Heart left ventricle (tissue), 16 donors: ENCODE data around the gene PTK7. TPM values are rescaled to one million over a fixed set of nuclear protein-coding genes. Genes with fewer than 3 reads are reported as not detected.
A peak's percentile ranks its signal among the peaks of the same experiment; 100 is the strongest.

Source experiments
- ATAC-seq, 4 donors: fragments of 200-7000 bp; cut with Tn5 transposase; one replicate each; pipeline ENCODE4 v1.9.1; 2020 to 2022; ENCODE audit warnings: moderate library complexity in 4 of 4, mild to moderate bottlenecking in 3 of 4, moderate number of reproducible peaks in 1 of 4
- DNase-seq, 5 donors: peaks; one replicate each; pipeline ENCODE4 v3.0.0-alpha.2; 2020
- H3K27ac ChIP-seq, 12 donors: fragments of 200-600 bp; sonication (generic) in 4 of 12; one replicate each; pipeline versions ENCODE4 v1.5.0 to v1.8.0; 2016 to 2022; ENCODE audit warnings: mild to moderate bottlenecking in 2 of 12
- H3K27me3 ChIP-seq, 9 donors: fragments of 200-600 bp; sonication (generic) in 2 of 9; one replicate each; pipeline versions ENCODE4 v1.5.1 to v1.8.0; 2016 to 2022; ENCODE audit warnings: mild to moderate bottlenecking in 3 of 9
- H3K36me3 ChIP-seq, 9 donors: fragments of 200-600 bp; sonication (generic) in 2 of 9; one replicate each; pipeline versions ENCODE4 v1.5.0 to v1.8.0; 2018 to 2022; ENCODE audit warnings: mild to moderate bottlenecking in 2 of 9
- H3K4me1 ChIP-seq, 12 donors: fragments of 200-600 bp; sonication (generic) in 4 of 12; one replicate each; pipeline versions ENCODE4 v1.5.0 to v1.8.0; 2016 to 2022; ENCODE audit warnings: mild to moderate bottlenecking in 3 of 12
- H3K4me3 ChIP-seq, 12 donors: fragments of 200-600 bp; sonication (generic) in 4 of 12; one replicate each; pipeline versions ENCODE4 v1.5.0 to v1.8.0; 2017 to 2022; ENCODE audit warnings: mild to moderate bottlenecking in 9 of 12, moderate library complexity in 4 of 12
- H3K9me3 ChIP-seq, 12 donors: fragments of 200-600 bp; sonication (generic) in 4 of 12; one replicate each; pipeline versions ENCODE4 v1.5.0 to v1.8.0; 2016 to 2022; ENCODE audit warnings: mild to moderate bottlenecking in 1 of 12
- POLR2A ChIP-seq, 2 donors: fragments of 450-650 bp; IDR thresholded peaks; one replicate each; pipeline ENCODE4 v1.6.1; 2017; ENCODE audit warnings: antibody characterized with exemption in 2 of 2, mild to moderate bottlenecking in 2 of 2, moderate library complexity in 2 of 2
- WGBS, 4 donors: extraction: QIAGEN DNeasy Blood & Tissue Kit in 2 of 4; methylation state at CpG; one replicate each; pipeline versions ENCODE4 v1.1.5 to v1.1.7; 2013 to 2018; 5-methylcytosine and 5-hydroxymethylcytosine counted together
- intact Hi-C, 10 donors: fragments of 100-400 bp; cut with DNase I; formaldehyde crosslinking; loops; one replicate each; pipeline versions ENCODE4 v1.11.1 to v1.14.2; 2022
- polyA plus RNA-seq, 2 donors: library from polyadenylated mRNA; stranded (reverse); fragments of 200-250 nt; gene quantifications; one replicate each; pipeline ENCODE4 v1.2.3, GENCODE V29; 2013
- total RNA-seq, 9 donors: library from RNA; depleted of rRNA in 2 of 9; stranded (reverse); fragments of >200 nt in 2 of 9; fragmentation: NEBNext Ultra II Directional in 3 of 9; extraction: Animal tissue kit (Norgen Biotek cat#: 25700) in 3 of 9; gene quantifications; one replicate each; pipeline versions ENCODE4 v1.1.0 to v1.2.4, GENCODE V29; 2016 to 2023
- TF ChIP-seq, protein P1 (sequence below), 12 donors: fragments of 200-600 bp; sonication (generic) in 4 of 12; IDR thresholded peaks; one replicate each; pipeline versions ENCODE4 v1.5.0 to v1.8.0; 2018 to 2022; ENCODE audit warnings: antibody characterized with exemption in 12 of 12, mild to moderate bottlenecking in 5 of 12
- donor health status: ischemic (EF 13 %, LVEDD 7.1; RV severe dilation, severe dysfunction).
- donor health status: healthy with polysubstance abuse.
- donor health status: DM: no; HTN: yes; CAD: no.
- donor health status: DM: no; HTN: no; CAD: no.
- donor health status: ischemic (EF 25% LVEDD 6.9; RV normal size, moderate dysfunction).
- donor health status: ischemic (EF 25% LVEDD 5.7; RV mildly dilated, moderate dysfunction).
- donor health status: healthy.
- donor health status: DM: yes; HTN: yes; CAD: no.
- donor health status: ischemic (EF 35%, LVEDD 5.7; RV mildly dilated, moderate dysfunction).
- donor health status: nonischemic (EF 11% LVEDD 7.7; RV severe dilation, severe dysfunction).
- donor health status: DM: yes; HTN: yes; CAD: no.
- donor health status: PGD.
- donor health status: ischemic (EF 29% LVEDD 5.4; RV normal size, mild dysfunction).
- donor health status: nonischemic (EF 23%, LVEDD 6.1; RV moderate dilation, normal function).

PTK7 gene
- total and polyA plus RNA-seq, 11 donors = 1.4 to 10.4 (median 1.9) TPM

DNA sequence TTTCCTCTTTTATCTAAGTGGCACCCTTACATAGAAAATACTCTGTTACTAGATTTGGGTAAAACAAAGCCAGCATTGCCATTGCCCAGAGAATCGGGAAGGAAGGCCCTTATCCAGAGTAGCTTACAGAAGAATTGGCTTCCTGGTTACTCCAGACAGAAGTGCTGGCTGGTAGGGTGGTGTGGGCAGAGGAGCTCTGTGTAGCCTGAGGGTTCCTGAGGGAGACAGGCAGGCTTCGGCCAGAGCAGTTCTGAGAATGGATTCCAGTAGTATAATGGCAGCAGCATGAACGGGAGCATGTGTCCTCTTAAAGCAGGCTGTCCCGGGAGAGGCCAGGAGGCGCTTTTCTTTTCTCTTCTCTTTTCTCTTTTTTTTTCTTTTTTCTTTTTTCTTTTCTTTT is 117.8 kb downstream of the PTK7 start:
- WGBS, 4 donors = 88 to 96% (median 93%) methylated on average over 5 of the region's 5 CpGs
- no peak overlapping the region for H3K4me3 ChIP-seq
- TF ChIP-seq POLR2A (IDR thresholded peaks at IDR 0.05) = no peak
- TF ChIP-seq, protein P1, sequence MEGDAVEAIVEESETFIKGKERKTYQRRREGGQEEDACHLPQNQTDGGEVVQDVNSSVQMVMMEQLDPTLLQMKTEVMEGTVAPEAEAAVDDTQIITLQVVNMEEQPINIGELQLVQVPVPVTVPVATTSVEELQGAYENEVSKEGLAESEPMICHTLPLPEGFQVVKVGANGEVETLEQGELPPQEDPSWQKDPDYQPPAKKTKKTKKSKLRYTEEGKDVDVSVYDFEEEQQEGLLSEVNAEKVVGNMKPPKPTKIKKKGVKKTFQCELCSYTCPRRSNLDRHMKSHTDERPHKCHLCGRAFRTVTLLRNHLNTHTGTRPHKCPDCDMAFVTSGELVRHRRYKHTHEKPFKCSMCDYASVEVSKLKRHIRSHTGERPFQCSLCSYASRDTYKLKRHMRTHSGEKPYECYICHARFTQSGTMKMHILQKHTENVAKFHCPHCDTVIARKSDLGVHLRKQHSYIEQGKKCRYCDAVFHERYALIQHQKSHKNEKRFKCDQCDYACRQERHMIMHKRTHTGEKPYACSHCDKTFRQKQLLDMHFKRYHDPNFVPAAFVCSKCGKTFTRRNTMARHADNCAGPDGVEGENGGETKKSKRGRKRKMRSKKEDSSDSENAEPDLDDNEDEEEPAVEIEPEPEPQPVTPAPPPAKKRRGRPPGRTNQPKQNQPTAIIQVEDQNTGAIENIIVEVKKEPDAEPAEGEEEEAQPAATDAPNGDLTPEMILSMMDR (IDR thresholded peaks at IDR 0.05) = no peak
- peaks cover 0 to 6% (median 0%) of the 10 kb centered on the region in 12 donors for H3K4me1 ChIP-seq
- peaks cover 0 to 88% (median 79%) of the 10 kb centered on the region in 9 donors for H3K36me3 ChIP-seq
- intact Hi-C loops = no loop called here
- DNase-seq = no peak
- no peak overlapping the region for H3K27ac ChIP-seq
- no peak for ATAC-seq
- no peaks in the 10 kb centered on the region for H3K27me3 ChIP-seq
- no peaks in the 10 kb centered on the region for H3K9me3 ChIP-seq

DNA sequence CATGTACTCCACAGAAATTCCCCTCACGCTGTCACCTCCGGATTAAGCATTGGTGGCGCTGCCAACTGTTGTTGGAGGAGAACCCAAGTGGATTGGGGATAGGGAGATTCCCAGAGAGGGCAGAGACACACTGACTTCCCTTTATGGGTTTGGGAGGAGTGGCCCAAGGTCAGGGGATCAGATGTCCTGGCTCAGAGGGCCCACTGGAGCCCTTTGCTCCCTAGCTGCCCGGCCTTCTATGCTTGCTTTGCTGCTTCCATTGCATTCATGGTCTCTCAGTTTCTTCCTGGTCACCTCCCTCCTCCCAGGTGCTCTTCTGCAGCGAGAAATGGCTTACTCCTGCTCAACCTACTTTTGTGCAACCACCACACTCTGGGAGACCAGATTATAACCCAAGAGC is 120.2 kb downstream of the PTK7 start:
- Histone ChIP-seq H3K4me3 (no peak overlapping the region), H3K27me3 (no peaks in the 10 kb centered on the region), H3K27ac (no peak overlapping the region), H3K9me3 (no peaks in the 10 kb centered on the region), H3K4me1 (no peaks in the 10 kb centered on the region), H3K36me3 (peaks cover 0 to 94% (median 88%) of the 10 kb centered on the region in 9 donors)
- TF ChIP-seq, protein P1 (IDR thresholded peaks at IDR 0.05) = no peak
- no peak for TF ChIP-seq POLR2A (IDR thresholded peaks at IDR 0.05)
- intact Hi-C loops = no loop called here
- WGBS, 4 donors = 69 to 78% (median 74%) methylated on average over 5 of the region's 5 CpGs
- no peak for ATAC-seq
- no peak for DNase-seq

DNA sequence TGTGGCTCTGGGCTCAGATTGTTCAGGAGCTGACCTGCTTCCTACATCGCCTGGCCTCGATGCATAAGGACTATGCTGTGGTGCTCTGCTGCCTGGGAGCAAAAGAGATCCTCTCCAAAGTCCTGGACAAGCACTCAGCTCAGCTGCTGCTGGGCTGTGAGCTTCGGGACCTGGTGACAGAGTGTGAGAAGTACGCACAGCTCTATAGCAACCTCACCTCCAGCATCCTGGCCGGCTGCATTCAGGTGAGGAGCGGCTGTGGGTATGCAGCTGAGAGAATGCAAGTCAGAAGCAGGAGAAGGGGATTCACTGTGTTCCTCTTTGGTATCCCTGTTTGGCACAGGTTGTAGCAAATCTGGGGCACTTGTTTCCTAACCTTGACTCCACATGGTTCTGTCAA is 123.8 kb downstream of the PTK7 start:
- WGBS, 4 donors = 88 to 92% (median 90%) methylated on average over 6 of the region's 6 CpGs
- intact Hi-C loops = no loop called here
- Histone ChIP-seq H3K27me3 (no peaks in the 10 kb centered on the region), H3K27ac (no peak overlapping the region), H3K4me3 (no peak overlapping the region), H3K9me3 (no peaks in the 10 kb centered on the region), H3K4me1 (no peaks in the 10 kb centered on the region), H3K36me3 (peaks cover 0 to 84% (median 69%) of the 10 kb centered on the region in 9 donors)
- ATAC-seq (no peak), DNase-seq (no peak)
- TF ChIP-seq, protein P1 (IDR thresholded peaks at IDR 0.05) = no peak
- no peak for TF ChIP-seq POLR2A (IDR thresholded peaks at IDR 0.05)

DNA sequence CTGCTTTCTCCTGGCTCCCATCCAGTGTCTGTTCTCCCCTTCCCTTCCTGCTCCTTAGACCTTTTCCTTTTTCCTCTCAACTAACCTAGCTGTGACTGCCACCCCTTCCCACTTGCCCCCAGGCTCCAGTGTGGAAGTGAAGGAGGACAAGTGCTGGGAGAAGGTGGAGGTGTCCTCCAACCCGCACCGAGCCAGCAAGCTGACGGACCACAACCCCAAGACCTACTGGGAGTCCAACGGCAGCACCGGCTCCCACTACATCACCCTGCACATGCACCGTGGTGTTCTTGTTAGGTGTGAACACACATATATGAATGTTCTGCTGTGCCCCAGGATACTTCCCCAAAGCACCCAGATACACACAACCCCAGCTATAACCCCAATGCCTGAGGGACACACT is 124.4 kb downstream of the PTK7 start:
- peaks cover 0 to 84% (median 68%) of the 10 kb centered on the region in 9 donors for H3K36me3 ChIP-seq
- no peaks in the 10 kb centered on the region for H3K9me3 ChIP-seq

More for the DNA sequence above, 124.4 kb downstream of the PTK7 start:
- no peak overlapping the region for H3K27ac ChIP-seq
- 91 to 94% (median 92%) methylated on average over 6 of the region's 6 CpGs for WGBS, 4 donors
- DNase-seq (peak in 1 of 5 donors; percentile 8), ATAC-seq (no peak)
- H3K27me3 ChIP-seq = no peaks in the 10 kb centered on the region
- no peak overlapping the region for H3K4me3 ChIP-seq
- no peaks in the 10 kb centered on the region for H3K4me1 ChIP-seq
- no peak for TF ChIP-seq POLR2A (IDR thresholded peaks at IDR 0.05)
- TF ChIP-seq, protein P1 (IDR thresholded peaks at IDR 0.05) = no peak
- intact Hi-C loops = no loop called here
